ENCODE data around the gene TP53BP1. TPM values are rescaled to one million over a fixed set of nuclear protein-coding genes. Genes with fewer than 3 reads are reported as not detected.

The TP53BP1 gene
- total and polyA plus RNA-seq, 2 experiments from 2014 or later, result 16.6 to 46.8 TPM

- WGBS (ENCODE audit: low lambda C conversion rate, missing lambda C conversion rate), result 97% methylated on average over 7 of the region's 7 CpGs
- Histone ChIP-seq H3K79me2 (no peaks in the 10 kb centered on the region), H3K4me1 (ENCODE audit: insufficient read depth) (no peaks in the 10 kb centered on the region), H2AFZ (no peak overlapping the region), H3K4me2 (no peak overlapping the region), H4K20me1 (ENCODE audit: insufficient read depth, poor library complexity, severe bottlenecking) (no peaks in the 10 kb centered on the region), H3K27me3 (no peaks in the 10 kb centered on the region), H3K4me3 (no peak overlapping the region), H3K9me3 (ENCODE audit: low read depth) (no peaks in the 10 kb centered on the region), H3K9me2 (replicated peaks; ENCODE audit: insufficient read depth) (no peaks in the 10 kb centered on the region), H3K27ac (no peak overlapping the region), H3K36me3 (replicated peaks; ENCODE audit: insufficient read depth, low read depth) (no peaks in the 10 kb centered on the region)
- TF ChIP-seq CTCF (IDR thresholded peaks at IDR 0.05; ENCODE audit: poor library complexity), result no peak
- DNase-seq (ENCODE audit: low spot score), result no peak
Observed at GRCh38 chr15:43436395-43436794, 56.6 kb downstream of the TP53BP1 start.

DNA sequence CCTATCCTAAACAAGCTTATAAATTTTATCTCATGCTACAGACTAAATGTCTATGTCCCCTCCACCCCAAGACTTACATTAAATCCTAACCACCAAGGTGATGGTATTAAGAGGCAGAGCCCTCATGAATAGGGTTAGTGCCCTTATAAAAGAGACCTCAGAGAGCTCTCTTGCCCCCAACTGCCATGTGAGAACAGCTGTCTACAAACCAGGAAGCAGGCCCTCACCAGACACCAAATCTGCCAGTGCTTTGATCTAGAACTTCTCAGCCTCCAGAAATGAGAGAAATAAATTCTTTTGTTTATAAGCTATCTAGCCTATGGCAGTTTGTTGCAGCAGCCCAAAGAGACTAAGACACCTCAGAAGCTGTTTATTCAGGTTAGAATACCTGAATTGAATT is 58.5 kb downstream of the TP53BP1 start:
- no peaks in the 10 kb centered on the region for H3K9me3 ChIP-seq (ENCODE audit: low read depth)
- no peak overlapping the region for H3K27ac ChIP-seq
- no peak for DNase-seq (ENCODE audit: low spot score)
- no peak overlapping the region for H3K4me3 ChIP-seq
- no peaks in the 10 kb centered on the region for H3K36me3 ChIP-seq (replicated peaks; ENCODE audit: insufficient read depth, low read depth)
- H3K9me2 ChIP-seq (replicated peaks; ENCODE audit: insufficient read depth), result no peaks in the 10 kb centered on the region
- H3K4me1 ChIP-seq (ENCODE audit: insufficient read depth), result no peaks in the 10 kb centered on the region
- no peak overlapping the region for H3K4me2 ChIP-seq
- no peaks in the 10 kb centered on the region for H3K27me3 ChIP-seq
- H2AFZ ChIP-seq, result no peak overlapping the region
- TF ChIP-seq CTCF (IDR thresholded peaks at IDR 0.05; ENCODE audit: poor library complexity) (no peak), EZH2 (IDR thresholded peaks at IDR 0.05; ENCODE audit: borderline replicate concordance) (no peak), EZH2phosphoT487 (IDR thresholded peaks at IDR 0.05; ENCODE audit: low read depth, severe bottlenecking, unreplicated experiment) (no peak)
- H4K20me1 ChIP-seq (ENCODE audit: insufficient read depth, poor library complexity, severe bottlenecking), result no peaks in the 10 kb centered on the region
- H3K79me2 ChIP-seq, result no peaks in the 10 kb centered on the region

DNA sequence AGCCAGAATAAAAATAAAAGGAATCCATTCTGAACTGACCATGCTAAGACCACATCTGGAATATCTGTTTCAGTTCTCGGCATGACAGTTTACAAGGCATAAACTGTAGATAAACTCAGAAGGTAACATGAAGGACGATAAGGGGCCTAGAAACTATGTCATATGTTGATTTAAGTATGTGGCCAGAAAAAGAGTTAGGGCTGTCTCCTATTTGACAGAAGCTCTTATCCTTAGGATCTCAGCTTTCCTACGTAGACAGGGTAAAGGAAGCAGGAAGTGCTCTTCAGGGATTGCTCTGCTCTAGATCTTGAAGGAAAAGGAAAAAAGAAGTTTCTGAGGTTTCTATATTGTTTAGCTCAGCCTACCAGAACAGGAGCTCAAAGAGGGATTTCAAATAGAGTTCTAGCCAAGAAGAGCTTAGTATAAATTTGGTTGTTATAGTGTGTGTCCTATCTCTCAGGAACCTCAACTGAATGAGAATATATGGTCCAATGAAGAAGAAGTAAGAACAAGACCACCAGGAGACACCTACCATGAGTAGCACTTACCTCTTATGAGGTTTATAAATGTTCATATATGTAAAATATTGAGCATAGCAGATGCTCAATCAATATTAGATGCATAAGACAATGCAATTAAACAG is 59.2 kb downstream of the TP53BP1 start:
- Histone ChIP-seq H3K27ac (no peak overlapping the region), H2AFZ (no peak overlapping the region), H3K9me2 (replicated peaks; ENCODE audit: insufficient read depth) (no peaks in the 10 kb centered on the region), H3K4me2 (no peak overlapping the region), H4K20me1 (ENCODE audit: insufficient read depth, poor library complexity, severe bottlenecking) (no peaks in the 10 kb centered on the region), H3K4me3 (no peak overlapping the region), H3K4me1 (ENCODE audit: insufficient read depth) (no peaks in the 10 kb centered on the region), H3K27me3 (no peaks in the 10 kb centered on the region), H3K9me3 (ENCODE audit: low read depth) (no peaks in the 10 kb centered on the region), H3K79me2 (peaks cover 5% of the 10 kb centered on the region), H3K36me3 (replicated peaks; ENCODE audit: insufficient read depth, low read depth) (no peaks in the 10 kb centered on the region)
- no peak for DNase-seq (ENCODE audit: low spot score)
- WGBS (ENCODE audit: low lambda C conversion rate, missing lambda C conversion rate), result 84% methylated on average over 3 of the region's 3 CpGs
- TF ChIP-seq EZH2 (IDR thresholded peaks at IDR 0.05; ENCODE audit: borderline replicate concordance) (no peak), EZH2phosphoT487 (IDR thresholded peaks at IDR 0.05; ENCODE audit: low read depth, severe bottlenecking, unreplicated experiment) (no peak), CTCF (IDR thresholded peaks at IDR 0.05; ENCODE audit: poor library complexity) (no peak)

DNA sequence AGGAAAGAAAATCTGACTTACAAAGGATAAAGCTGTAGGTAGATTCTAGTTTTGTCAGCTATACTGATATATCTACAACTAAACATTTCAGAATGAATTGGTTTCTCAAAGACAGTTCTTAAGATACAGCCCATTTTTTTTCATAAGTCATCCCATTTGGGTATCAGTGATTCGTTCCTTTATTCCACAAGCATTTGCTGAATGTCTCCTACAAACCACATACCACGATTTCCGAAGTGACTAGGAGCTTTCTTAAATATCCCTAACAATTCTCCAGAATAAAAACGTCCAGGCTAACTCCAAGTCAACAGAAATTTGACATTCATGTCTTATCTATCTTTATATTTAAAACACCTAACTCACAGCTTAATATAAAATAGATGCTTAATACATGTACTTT is 59.8 kb downstream of the TP53BP1 start:
- TF ChIP-seq EZH2phosphoT487 (IDR thresholded peaks at IDR 0.05; ENCODE audit: low read depth, severe bottlenecking, unreplicated experiment) (no peak), CTCF (IDR thresholded peaks at IDR 0.05; ENCODE audit: poor library complexity) (no peak), EZH2 (IDR thresholded peaks at IDR 0.05; ENCODE audit: borderline replicate concordance) (no peak)
- Histone ChIP-seq H3K4me1 (ENCODE audit: insufficient read depth) (no peaks in the 10 kb centered on the region), H3K9me3 (ENCODE audit: low read depth) (no peaks in the 10 kb centered on the region), H3K36me3 (replicated peaks; ENCODE audit: insufficient read depth, low read depth) (no peaks in the 10 kb centered on the region), H2AFZ (no peak overlapping the region), H3K4me3 (no peak overlapping the region), H3K4me2 (no peak overlapping the region), H4K20me1 (ENCODE audit: insufficient read depth, poor library complexity, severe bottlenecking) (no peaks in the 10 kb centered on the region), H3K79me2 (peaks cover 5% of the 10 kb centered on the region), H3K27me3 (no peaks in the 10 kb centered on the region), H3K27ac (no peak overlapping the region), H3K9me2 (replicated peaks; ENCODE audit: insufficient read depth) (no peaks in the 10 kb centered on the region)
- no peak for DNase-seq (ENCODE audit: low spot score)
- 93% methylated on average over 4 of the region's 4 CpGs for WGBS (ENCODE audit: low lambda C conversion rate, missing lambda C conversion rate)
